HUES48 (cell line): ENCODE measurements around the gene PPP1R12C.

Source experiments
- H3K27ac ChIP-seq: one replicate; pipeline ENCODE4 v1.7.0; 2013; ENCODE audit warnings: low read depth, low read length, inconsistent platforms
- H3K27me3 ChIP-seq: 2 replicates; pipeline ENCODE4 v1.6.1; 2013; ENCODE audit warnings: mild to moderate bottlenecking, low read length; ENCODE audit not compliant: control insufficient read depth, insufficient read depth
- H3K36me3 ChIP-seq: 2 replicates; pipeline ENCODE4 v1.6.1; 2013; ENCODE audit warnings: low read length; ENCODE audit not compliant: control insufficient read depth, insufficient read depth
- H3K4me1 ChIP-seq: 2 replicates; pipeline ENCODE4 v1.6.1; 2013; ENCODE audit warnings: mild to moderate bottlenecking, low read length; ENCODE audit not compliant: control insufficient read depth, insufficient read depth
- H3K4me3 ChIP-seq: 2 replicates; pipeline ENCODE4 v1.5.1; 2013; ENCODE audit warnings: mild to moderate bottlenecking, low read depth, low read length
- H3K9ac ChIP-seq: 2 replicates; pipeline ENCODE4 v1.6.1; 2013; ENCODE audit warnings: mild to moderate bottlenecking, low read depth, low read length, moderate library complexity
- H3K9me3 ChIP-seq: 2 replicates; pipeline ENCODE4 v1.6.1; 2013; ENCODE audit warnings: low read length; ENCODE audit not compliant: control insufficient read depth, insufficient read depth

Gene PPP1R12C

DNA sequence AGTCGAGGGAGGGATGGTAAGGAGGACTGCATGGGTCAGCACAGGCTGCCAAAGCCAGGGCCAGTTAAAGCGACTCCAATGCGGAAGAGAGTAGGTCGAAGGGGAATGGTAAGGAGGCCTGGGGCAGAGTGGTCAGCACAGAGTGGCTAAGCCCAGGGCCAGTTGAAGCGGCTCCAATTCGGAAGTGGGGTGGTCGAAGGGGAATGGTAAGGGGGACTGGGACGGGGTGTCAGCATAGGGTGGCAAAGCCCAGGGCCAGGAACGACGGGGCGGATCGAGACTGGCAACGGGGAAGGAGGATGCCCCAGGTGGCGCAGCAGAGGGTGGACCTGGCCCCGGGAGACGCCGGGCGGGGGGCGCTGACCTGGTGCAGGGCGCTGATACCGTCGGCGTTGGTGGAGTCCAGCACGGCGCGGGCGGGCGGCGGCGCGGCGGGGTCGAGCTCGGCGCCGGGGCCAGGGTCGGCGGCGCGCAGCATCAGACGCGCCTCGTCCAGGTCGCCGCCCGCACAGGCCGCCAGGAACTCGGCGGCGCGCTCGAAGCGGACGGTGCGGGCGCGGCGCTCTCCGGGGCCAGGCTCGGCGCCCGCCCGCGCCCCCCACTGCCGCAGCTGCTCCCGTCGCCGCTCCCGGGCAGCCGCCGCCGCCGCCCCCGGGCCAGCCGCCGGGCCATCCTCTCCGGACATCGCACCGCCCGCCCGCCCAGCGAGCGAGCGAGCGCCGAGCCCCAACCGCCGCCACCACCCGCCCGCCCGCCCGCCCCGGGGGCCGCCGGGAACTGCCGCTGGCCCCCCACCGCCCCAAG, at the start of gene PPP1R12C:
PPP1R12C (minus strand) TSS at position 779 of the 804 bp plus-strand sequence; CDS start at position 685, 94 bp downstream.
- peak within 1 kb of the TSS; percentile 75 for H3K4me3 ChIP-seq
- no peaks in the 10 kb centered on the region for H3K27me3 ChIP-seq
- H3K9me3 ChIP-seq, result no peaks in the 10 kb centered on the region
- peak within 1 kb of the TSS; percentile 17 for H3K27ac ChIP-seq
- H3K4me1 ChIP-seq, result peaks cover 11% of the 10 kb centered on the region
- H3K36me3 ChIP-seq, result peaks cover 6% of the 10 kb centered on the region
- H3K9ac ChIP-seq, result peak within 1 kb of the TSS; percentile 36

DNA sequence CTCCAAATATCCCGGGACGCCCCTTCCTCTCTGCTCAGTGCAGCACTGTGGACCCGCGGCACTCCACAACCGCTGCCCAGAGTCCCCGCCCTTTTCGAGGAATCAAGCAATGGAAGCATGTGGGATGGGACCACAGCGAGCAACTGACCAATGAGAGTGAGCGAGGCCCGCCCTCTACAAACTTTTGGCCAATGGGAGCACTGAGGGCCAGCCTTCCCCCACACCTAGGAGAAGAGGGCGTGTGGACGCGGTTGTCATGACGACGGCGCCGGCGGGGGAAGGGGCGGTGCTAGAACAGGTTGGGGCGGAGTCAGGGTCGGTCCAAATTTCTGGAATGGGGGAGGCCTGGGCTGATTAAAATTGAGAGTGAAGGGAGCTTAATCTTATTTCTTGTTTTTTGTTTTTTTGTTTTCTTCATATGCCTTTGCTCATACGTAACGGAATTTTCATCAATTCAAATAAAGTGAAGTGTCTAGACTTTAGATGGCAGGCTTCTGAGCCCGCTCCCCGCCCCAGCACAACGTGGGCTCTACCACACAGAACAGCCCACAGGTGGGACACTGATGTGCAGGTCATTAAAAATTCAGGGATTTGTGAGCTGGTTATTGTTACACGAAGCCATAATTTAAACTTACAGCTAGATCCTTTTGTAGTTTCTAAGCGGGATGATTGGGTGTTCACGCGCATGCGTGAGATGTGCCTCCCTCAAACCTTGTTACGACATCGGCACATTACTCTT, 49.3 kb upstream of the PPP1R12C start, which contains the start of gene DNAAF3:
DNAAF3 (minus strand) TSS at position 84 of the 739 bp plus-strand sequence. CDS start 200 bp downstream, outside the sequence.
- Histone ChIP-seq H3K4me1 (peaks cover 4% of the 10 kb centered on the region; the same call in 1 of the 2 replicates), H3K27ac (peak within 1 kb of the TSS; percentile 73), H3K27me3 (peaks cover 32% of the 10 kb centered on the region), H3K4me3 (peak within 1 kb of the TSS; percentile 65), H3K36me3 (no peaks in the 10 kb centered on the region), H3K9ac (peak within 1 kb of the TSS; percentile 77), H3K9me3 (no peaks in the 10 kb centered on the region)

DNA sequence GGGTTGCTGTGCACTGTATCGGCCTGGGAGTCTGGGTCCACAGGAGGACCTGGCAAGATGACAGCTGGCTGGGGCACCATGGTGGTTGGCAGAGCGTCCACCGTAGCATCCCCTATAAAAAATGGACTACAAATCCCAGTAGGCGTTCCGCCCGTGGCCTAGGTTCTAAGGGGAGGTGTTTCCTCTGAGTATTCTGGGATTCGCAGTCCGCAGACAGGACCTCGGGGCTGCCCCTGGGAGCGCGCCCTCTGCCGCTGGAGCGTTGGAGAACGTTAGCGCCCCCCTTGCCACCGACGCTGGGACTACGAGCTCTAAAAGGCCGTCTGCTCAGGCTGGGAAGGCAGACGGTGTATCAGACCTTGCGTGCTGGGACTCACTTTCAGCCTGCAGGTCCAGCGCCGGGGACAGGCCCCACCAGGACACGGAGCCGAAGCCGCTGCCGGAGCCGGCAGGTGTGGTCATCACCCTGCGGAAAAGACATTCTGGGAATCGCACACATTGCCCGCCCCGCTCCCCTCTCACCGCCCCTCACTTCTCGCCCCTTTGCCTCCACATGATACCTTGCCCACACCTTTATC, 48.6 kb upstream of the PPP1R12C start:
- H3K9me3 ChIP-seq, result no peaks in the 10 kb centered on the region
- no peak overlapping the region for H3K27ac ChIP-seq
- peaks cover 4% of the 10 kb centered on the region; the same call in 1 of the 2 replicates for H3K4me1 ChIP-seq
- H3K9ac ChIP-seq, result no peak overlapping the region
- H3K36me3 ChIP-seq, result no peaks in the 10 kb centered on the region
- peak overlapping the region; percentile 65 for H3K4me3 ChIP-seq
- H3K27me3 ChIP-seq, result peaks cover 32% of the 10 kb centered on the region

DNA sequence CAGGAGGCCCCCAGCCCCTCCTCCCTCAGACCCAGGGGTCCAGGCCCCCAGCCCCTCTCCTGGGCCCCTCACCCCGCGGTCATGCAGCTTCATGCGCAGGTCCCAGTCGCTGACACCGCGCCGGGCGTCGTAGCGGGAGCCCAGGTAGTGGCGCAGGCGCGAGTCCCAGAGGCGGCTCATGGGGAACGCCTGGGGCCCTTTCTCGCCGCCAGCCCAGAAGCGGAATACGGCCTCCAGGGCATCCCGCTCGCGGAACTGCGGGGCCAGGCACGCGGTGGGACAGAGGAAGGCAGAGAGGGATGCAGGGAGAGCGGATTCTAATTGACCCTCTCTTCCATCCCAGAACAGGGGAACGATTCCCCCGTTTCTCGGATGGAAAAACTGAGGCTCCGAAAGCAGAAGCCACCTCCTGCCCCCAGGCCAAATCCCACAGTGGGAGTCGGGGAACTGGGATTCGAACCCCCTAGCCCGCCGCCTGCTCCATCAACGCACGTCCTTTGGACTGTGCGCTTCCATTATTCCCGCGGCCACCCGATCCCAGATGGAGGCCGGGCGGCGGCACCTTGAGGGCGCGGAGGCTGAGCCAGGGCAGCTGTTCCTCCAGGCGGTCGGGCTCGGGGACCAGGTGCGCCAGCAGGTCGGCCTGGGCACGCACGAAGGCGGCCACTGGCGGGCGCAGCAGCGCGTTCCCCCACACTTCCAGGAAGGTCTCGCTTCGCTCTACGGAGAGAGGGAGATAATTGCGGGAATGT, 44.3 kb upstream of the PPP1R12C start:
- peaks cover 9% of the 10 kb centered on the region for H3K4me1 ChIP-seq
- no peaks in the 10 kb centered on the region for H3K36me3 ChIP-seq
- H3K9ac ChIP-seq, result no peak overlapping the region
- H3K4me3 ChIP-seq, result no peak overlapping the region; the same call in 1 of the 2 replicates
- no peaks in the 10 kb centered on the region for H3K9me3 ChIP-seq
- peaks cover 15% of the 10 kb centered on the region for H3K27me3 ChIP-seq
- no peak overlapping the region for H3K27ac ChIP-seq

DNA sequence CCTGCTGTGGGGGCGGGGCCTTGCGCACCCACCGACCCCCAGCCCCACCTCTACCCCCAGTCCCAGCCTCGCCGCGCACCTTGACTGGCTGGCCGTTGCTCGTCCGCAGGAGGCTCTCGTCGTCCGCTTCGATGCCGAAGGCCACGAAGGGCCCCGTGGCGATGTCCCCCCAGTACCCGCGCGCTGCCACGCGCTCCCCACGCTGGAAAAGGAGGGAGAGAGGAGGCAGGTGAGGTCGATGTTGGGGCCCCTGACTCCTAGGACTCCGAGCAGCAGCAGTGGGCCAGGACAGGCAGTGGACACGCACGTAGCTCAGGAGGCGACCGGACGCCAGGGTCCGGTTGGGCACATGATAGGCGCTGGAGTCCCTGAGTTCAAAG, 43.5 kb upstream of the PPP1R12C start:
- Histone ChIP-seq H3K4me1 (peaks cover 9% of the 10 kb centered on the region), H3K27me3 (peaks cover 15% of the 10 kb centered on the region), H3K9ac (no peak overlapping the region), H3K36me3 (no peaks in the 10 kb centered on the region), H3K9me3 (no peaks in the 10 kb centered on the region), H3K27ac (no peak overlapping the region), H3K4me3 (peak overlapping the region; percentile 51)

DNA sequence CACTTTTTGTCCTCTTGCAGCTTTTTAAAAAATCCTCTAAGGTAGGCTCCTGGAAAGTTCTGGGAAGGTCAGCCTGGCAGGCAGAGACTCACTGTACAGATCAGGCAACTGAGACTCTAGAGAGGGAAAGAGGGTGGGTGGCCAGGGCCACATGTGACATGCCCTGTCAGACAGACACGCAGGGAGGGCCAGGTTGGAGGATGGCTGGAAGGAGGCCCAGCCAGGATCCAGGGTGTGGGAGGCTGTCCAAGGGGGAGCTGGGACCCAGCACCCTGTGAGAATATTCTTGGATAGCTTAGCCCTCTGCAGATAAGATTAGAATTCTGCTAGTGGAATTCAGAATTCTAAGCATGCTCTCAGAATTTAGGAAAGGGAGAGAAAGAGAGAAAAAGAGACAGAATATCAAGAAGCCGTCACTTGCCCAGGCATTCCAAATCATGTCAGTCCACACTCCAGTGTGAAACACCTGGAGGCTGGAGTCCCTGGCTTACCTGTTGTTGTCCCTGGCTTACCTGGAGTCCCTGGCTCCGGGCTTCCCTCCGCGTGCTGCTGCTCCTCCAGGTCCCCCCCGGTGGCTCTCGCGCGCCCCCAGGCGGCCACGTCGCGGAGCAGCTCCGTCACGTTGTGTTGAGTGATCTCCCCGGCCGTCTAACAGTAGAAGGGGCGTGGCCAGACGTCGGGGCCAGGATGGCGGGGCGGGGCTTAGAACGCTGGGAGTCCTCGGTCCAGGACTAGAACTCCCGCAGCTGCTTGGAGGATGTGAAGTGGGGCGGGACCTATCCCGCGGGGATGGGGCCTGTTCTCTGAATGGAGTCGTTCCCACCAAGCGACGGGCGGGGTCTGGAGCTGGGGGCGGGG, 42.9 kb upstream of the PPP1R12C start:
- Histone ChIP-seq H3K4me3 (no peak overlapping the region), H3K27ac (no peak overlapping the region), H3K4me1 (peaks cover 9% of the 10 kb centered on the region), H3K36me3 (no peaks in the 10 kb centered on the region), H3K9me3 (no peaks in the 10 kb centered on the region), H3K27me3 (peaks cover 15% of the 10 kb centered on the region), H3K9ac (no peak overlapping the region)

DNA sequence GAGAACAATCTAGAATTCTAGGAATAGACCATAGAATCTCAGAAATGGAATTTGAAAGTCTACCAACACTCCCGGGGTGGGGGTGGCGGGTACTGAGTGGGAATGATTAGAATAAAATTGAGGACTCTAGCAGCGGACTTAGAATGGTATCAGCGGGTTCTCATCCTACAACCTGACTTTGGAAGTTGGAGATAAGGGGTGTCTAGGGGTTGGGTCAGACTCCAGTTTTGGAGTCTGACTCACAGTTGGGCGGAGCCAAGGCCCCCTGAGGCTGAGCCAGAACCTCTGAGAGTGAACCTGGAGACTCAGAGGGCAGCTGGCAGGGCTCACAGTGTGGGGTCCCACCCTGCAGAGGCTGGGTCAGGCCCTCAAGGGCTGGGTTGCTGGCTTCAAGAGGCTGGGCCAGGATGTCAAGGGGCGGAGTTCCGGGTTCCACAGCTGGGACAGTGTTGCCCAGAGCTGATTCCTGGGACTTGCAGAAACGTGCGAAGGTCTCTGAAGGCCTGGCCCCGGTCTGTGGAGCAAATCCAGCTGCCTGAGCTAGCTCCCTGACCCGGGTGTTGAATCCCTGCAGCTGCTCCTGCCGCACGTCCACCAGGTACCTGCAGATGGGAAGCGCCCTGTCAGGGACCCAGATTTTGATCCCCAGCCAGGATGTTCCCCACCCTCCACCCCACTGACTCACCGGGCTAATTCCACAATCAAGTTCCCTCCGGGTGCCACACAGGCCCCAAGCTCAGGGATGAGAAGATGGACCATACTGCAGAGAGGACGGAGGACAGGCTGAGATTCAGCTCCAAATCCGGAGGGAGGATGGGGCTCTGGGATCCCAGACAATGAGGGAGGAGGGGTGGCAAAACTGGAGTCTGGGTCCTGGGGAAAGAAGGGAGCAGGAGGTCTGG, 41.7 kb upstream of the PPP1R12C start:
- Histone ChIP-seq H3K36me3 (no peaks in the 10 kb centered on the region), H3K4me1 (peaks cover 9% of the 10 kb centered on the region), H3K4me3 (no peak overlapping the region), H3K9me3 (no peaks in the 10 kb centered on the region), H3K9ac (no peak overlapping the region), H3K27me3 (peaks cover 15% of the 10 kb centered on the region), H3K27ac (no peak overlapping the region)

DNA sequence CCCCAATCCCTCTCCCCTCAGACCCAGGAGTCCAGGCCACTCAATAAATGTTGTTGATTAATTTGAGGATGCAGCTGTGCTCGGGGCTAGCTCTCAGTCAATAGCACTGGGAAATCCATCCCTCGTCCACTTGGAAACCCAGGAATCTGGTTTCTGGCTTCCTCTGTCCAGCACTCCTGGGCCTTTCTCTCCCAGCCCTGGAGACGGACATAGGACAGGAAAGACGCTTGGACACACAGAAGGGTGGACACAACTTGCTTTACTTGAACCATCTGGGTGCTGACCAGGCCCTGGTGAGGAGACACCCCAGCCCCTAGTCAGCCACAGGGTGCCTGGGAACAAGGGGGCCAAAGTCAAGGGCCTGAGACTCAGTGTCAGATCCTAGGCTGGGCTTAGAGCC, 41.0 kb upstream of the PPP1R12C start:
- Histone ChIP-seq H3K27ac (no peak overlapping the region), H3K4me1 (peaks cover 9% of the 10 kb centered on the region), H3K4me3 (no peak overlapping the region), H3K9ac (no peak overlapping the region), H3K36me3 (no peaks in the 10 kb centered on the region), H3K27me3 (peaks cover 15% of the 10 kb centered on the region), H3K9me3 (no peaks in the 10 kb centered on the region)

DNA sequence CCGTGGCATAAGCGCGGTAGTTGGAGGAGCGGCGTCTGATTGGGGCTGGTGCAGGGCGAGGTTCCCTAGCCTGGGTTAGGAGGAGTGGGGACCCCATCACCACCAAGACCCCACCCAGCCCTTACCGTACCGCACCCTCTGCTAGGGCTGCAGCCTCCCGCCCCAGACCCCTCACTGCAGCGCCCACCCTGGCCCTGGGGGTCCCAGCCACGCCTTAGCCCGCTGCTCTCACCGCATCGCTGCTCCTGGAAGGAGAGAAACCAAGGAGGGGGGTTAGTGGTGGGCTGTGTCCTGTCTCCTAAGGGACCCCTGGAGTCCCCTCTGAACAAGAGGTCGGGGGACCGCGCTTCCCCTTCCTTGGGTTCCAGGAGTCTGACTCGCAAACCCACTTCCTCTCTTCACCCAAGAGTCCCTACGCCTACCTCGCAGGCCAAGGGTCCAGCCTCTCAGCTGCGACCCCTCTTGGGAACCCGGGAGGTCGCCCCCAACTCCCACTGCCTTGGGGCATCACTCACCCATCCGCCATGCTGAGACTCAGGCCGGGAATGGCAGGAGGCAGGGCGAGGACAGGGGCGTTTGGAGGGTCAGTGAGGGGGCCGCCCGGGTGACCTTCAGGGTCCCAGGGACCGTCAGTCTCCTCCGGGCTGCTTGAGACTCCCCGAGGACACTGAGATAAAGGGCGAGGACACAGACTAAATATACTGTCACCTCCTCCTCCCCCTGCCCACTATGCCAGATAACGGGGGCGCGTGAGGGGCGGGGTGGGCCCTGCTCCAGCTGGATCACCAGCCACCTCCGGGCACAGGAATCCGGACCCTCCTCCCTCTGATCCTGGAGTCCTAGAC, 39.8 kb upstream of the PPP1R12C start, which contains the start of gene TNNI3:
TNNI3 (minus strand) TSS at position 669 of the 845 bp plus-strand sequence; CDS start at position 526, 143 bp downstream.
- no peak within 1 kb of the TSS for H3K27ac ChIP-seq
- H3K4me3 ChIP-seq, result peak within 1 kb of the TSS; percentile 72
- H3K36me3 ChIP-seq, result 0 out of 2 replicates have a peak, but pooled peaks cover 4% of the 10 kb centered on the region
- no peak within 1 kb of the TSS for H3K9ac ChIP-seq
- H3K9me3 ChIP-seq, result 0 out of 2 replicates have a peak, but pooled peaks cover 1% of the 10 kb centered on the region
- peaks cover 13% of the 10 kb centered on the region for H3K27me3 ChIP-seq
- H3K4me1 ChIP-seq, result peaks cover 9% of the 10 kb centered on the region
